Measurements from ENCODE around the gene PLXNA4. TPM values are rescaled to one million over a fixed set of nuclear protein-coding genes. Genes with fewer than 3 reads are reported as not detected.

The PLXNA4 gene
- total RNA-seq, 1 experiment from 2014 or later, result 0.81 TPM

- H3K27ac Mint-ChIP-seq, result no peak overlapping the region
- no peak overlapping the region for H3K4me3 Mint-ChIP-seq
- H3K4me1 Mint-ChIP-seq, result peaks cover 37% of the 10 kb centered on the region
- H3K9me3 Mint-ChIP-seq, result no peaks in the 10 kb centered on the region
- no peaks in the 10 kb centered on the region for H3K27me3 Mint-ChIP-seq (ENCODE audit: low read depth)
- TF ChIP-seq, protein P1, sequence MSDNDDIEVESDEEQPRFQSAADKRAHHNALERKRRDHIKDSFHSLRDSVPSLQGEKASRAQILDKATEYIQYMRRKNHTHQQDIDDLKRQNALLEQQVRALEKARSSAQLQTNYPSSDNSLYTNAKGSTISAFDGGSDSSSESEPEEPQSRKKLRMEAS (CRISPR knock-in tag; IDR thresholded peaks at IDR 0.05), result no peak
- TF ChIP-seq, protein P2, sequence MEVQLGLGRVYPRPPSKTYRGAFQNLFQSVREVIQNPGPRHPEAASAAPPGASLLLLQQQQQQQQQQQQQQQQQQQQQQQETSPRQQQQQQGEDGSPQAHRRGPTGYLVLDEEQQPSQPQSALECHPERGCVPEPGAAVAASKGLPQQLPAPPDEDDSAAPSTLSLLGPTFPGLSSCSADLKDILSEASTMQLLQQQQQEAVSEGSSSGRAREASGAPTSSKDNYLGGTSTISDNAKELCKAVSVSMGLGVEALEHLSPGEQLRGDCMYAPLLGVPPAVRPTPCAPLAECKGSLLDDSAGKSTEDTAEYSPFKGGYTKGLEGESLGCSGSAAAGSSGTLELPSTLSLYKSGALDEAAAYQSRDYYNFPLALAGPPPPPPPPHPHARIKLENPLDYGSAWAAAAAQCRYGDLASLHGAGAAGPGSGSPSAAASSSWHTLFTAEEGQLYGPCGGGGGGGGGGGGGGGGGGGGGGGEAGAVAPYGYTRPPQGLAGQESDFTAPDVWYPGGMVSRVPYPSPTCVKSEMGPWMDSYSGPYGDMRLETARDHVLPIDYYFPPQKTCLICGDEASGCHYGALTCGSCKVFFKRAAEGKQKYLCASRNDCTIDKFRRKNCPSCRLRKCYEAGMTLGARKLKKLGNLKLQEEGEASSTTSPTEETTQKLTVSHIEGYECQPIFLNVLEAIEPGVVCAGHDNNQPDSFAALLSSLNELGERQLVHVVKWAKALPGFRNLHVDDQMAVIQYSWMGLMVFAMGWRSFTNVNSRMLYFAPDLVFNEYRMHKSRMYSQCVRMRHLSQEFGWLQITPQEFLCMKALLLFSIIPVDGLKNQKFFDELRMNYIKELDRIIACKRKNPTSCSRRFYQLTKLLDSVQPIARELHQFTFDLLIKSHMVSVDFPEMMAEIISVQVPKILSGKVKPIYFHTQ (CRISPR knock-in tag; IDR thresholded peaks at IDR 0.05), result no peak
- DNase-seq (ENCODE audit: low spot score), result no peak
- POLR2A ChIA-PET, result no interaction called here
- no peak for ATAC-seq
- no peaks in the 10 kb centered on the region for H3K36me3 Mint-ChIP-seq
- CTCF ChIA-PET, result no interaction called here
These were observed 176.9 kb downstream of the PLXNA4 start for GRCh38 chr7:132399367-132399766.

- H3K4me1 Mint-ChIP-seq, result peaks cover 28% of the 10 kb centered on the region
- no peak overlapping the region for H3K27ac Mint-ChIP-seq
- POLR2A ChIA-PET, result no interaction called here
These were observed 177.9 kb downstream of the PLXNA4 start for GRCh38 chr7:132398253-132398925.

GRCh38 chr7:132397070-132397469, 179.2 kb downstream of the PLXNA4 start:
- ChIA-PET CTCF (interaction anchor here (1.0 to 1.2 kb wide), 2 partner anchors 78 to 184 kb away, joined by 3 to 6 read pairs; no protein-coding TSS in a partner anchor), POLR2A (no interaction called here)
- Mint-ChIP-seq H3K9me3 (no peaks in the 10 kb centered on the region), H3K27me3 (ENCODE audit: low read depth) (no peaks in the 10 kb centered on the region), H3K27ac (no peak overlapping the region; the same call in 1 of the 2 replicates), H3K4me3 (no peak overlapping the region), H3K4me1 (peaks cover 15% of the 10 kb centered on the region), H3K36me3 (no peaks in the 10 kb centered on the region)
- no peak for ATAC-seq
- DNase-seq (ENCODE audit: low spot score), result no peak
- TF ChIP-seq ZMAT4 (CRISPR knock-in tag; IDR thresholded peaks at IDR 0.05) (no peak), FOXP4 (CRISPR knock-in tag; IDR thresholded peaks at IDR 0.05) (no peak), IRF1 (CRISPR knock-in tag; IDR thresholded peaks at IDR 0.05) (no peak), USF1 (CRISPR knock-in tag; IDR thresholded peaks at IDR 0.05) (no peak), RELA (CRISPR knock-in tag; IDR thresholded peaks at IDR 0.05; ENCODE audit: borderline replicate concordance) (no peak)
- TF ChIP-seq, protein P3, sequence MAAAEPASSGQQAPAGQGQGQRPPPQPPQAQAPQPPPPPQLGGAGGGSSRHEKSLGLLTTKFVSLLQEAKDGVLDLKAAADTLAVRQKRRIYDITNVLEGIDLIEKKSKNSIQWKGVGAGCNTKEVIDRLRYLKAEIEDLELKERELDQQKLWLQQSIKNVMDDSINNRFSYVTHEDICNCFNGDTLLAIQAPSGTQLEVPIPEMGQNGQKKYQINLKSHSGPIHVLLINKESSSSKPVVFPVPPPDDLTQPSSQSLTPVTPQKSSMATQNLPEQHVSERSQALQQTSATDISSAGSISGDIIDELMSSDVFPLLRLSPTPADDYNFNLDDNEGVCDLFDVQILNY (CRISPR knock-in tag; IDR thresholded peaks at IDR 0.05), result no peak
- TF ChIP-seq, protein P1 (CRISPR knock-in tag; IDR thresholded peaks at IDR 0.05), result no peak
- TF ChIP-seq, protein P4, sequence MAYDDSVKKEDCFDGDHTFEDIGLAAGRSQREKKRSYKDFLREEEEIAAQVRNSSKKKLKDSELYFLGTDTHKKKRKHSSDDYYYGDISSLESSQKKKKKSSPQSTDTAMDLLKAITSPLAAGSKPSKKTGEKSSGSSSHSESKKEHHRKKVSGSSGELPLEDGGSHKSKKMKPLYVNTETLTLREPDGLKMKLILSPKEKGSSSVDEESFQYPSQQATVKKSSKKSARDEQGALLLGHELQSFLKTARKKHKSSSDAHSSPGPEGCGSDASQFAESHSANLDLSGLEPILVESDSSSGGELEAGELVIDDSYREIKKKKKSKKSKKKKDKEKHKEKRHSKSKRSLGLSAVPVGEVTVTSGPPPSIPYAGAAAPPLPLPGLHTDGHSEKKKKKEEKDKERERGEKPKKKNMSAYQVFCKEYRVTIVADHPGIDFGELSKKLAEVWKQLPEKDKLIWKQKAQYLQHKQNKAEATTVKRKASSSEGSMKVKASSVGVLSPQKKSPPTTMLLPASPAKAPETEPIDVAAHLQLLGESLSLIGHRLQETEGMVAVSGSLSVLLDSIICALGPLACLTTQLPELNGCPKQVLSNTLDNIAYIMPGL (CRISPR knock-in tag; IDR thresholded peaks at IDR 0.05), result no peak
- TF ChIP-seq, protein P5, sequence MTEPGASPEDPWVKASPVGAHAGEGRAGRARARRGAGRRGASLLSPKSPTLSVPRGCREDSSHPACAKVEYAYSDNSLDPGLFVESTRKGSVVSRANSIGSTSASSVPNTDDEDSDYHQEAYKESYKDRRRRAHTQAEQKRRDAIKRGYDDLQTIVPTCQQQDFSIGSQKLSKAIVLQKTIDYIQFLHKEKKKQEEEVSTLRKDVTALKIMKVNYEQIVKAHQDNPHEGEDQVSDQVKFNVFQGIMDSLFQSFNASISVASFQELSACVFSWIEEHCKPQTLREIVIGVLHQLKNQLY (CRISPR knock-in tag; IDR thresholded peaks at IDR 0.05), result no peak

More at GRCh38 chr7:132398253-132398925, 177.9 kb downstream of the PLXNA4 start:
- H3K36me3 Mint-ChIP-seq, result no peaks in the 10 kb centered on the region
- H3K4me3 Mint-ChIP-seq, result no peak overlapping the region
- TF ChIP-seq TEAD4 (CRISPR knock-in tag; IDR thresholded peaks at IDR 0.05) (no peak), GTF2I (CRISPR knock-in tag; conservative IDR thresholded peaks at IDR 0.05) (no peak), ZNF671 (CRISPR knock-in tag; IDR thresholded peaks at IDR 0.05) (no peak)
- TF ChIP-seq, protein P2 (CRISPR knock-in tag; IDR thresholded peaks at IDR 0.05), result no peak
- TF ChIP-seq, protein P6, sequence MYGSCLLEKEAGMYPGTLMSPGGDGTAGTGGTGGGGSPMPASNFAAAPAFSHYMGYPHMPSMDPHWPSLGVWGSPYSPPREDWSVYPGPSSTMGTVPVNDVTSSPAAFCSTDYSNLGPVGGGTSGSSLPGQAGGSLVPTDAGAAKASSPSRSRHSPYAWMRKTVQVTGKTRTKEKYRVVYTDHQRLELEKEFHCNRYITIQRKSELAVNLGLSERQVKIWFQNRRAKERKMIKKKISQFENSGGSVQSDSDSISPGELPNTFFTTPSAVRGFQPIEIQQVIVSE (CRISPR knock-in tag; IDR thresholded peaks at IDR 0.05; ENCODE audit: borderline replicate concordance), result no peak
- H3K9me3 Mint-ChIP-seq, result no peaks in the 10 kb centered on the region
- no peaks in the 10 kb centered on the region for H3K27me3 Mint-ChIP-seq (ENCODE audit: low read depth)
- no peak for ATAC-seq
- CTCF ChIA-PET, result no interaction called here
- no peak for DNase-seq (ENCODE audit: low spot score)

All from WTC11 (cell line).